Measurements from ENCODE around the gene FSHR. TPM values are rescaled to one million over a fixed set of nuclear protein-coding genes. Genes with fewer than 3 reads are reported as not detected.

FSHR gene
- total and polyA plus RNA-seq, 2 donors (not counting 3 experiments of a cell fraction or from before 2014, with no cell fraction given): not detected

DNA sequence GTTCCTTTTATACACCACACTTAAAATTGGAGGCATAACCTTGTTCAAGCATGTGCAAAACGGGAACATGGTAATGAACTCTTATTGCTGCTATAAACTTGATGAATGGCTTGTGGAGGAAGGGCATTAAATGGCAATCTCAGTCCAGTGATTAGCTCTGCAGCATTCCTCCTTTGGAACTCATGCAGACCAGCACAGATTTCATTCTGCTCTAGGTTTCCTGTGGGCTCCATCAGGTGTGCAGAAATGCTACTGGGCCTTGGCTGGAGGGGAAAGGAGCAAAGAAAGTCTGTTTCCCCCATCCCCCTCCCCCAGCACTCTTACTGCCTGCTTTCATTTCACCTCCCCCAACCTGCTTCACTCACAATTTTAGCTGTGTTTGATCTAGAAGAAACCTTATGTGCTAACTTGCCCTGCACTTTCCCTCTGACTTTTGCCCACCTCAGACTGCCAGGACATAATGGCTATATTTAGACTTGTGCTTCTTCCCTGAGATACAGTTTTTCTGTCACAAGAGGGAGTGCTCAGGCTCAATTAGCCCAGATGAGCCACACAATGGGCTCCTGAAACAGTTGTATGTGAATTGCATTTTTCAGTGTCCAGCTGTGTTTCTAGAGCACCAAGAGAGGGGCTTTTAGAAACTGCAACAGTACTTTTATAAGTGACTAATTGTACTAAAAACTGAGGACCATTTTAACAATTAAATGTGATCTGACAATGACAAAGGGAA lies 109.8 kb downstream of the FSHR start:
- Histone ChIP-seq H3K79me2 (ENCODE audit: control insufficient read depth, insufficient read depth, low read length) (no peaks in the 10 kb centered on the region), H3K4me1 (ENCODE audit: control insufficient read depth, extremely low read depth, insufficient read depth, low read length) (no peaks in the 10 kb centered on the region), H3K4me2 (ENCODE audit: insufficient read depth, low read length) (no peak overlapping the region), H3K27ac (ENCODE audit: insufficient read depth, low read depth, low read length) (no peak overlapping the region), H3K9ac (replicated peaks; ENCODE audit: extremely low read depth, insufficient read depth, low read length) (no peak overlapping the region), H3K36me3 (ENCODE audit: control insufficient read depth in 2 of 2, extremely low read depth in 1 of 2, insufficient read depth in 2 of 2, low read length in 2 of 2) (no peaks in the 10 kb centered on the region), H3K27me3 (ENCODE audit: control insufficient read depth in 2 of 2, insufficient read depth in 2 of 2, low read length in 2 of 2) (no peaks in the 10 kb centered on the region), H4K20me1 (replicated peaks; ENCODE audit: control insufficient read depth, extremely low read depth, insufficient read depth, low read length) (no peaks in the 10 kb centered on the region), H3K9me1 (replicated peaks; ENCODE audit: control insufficient read depth, extremely low read depth, insufficient read depth, low read length) (no peaks in the 10 kb centered on the region), H2AFZ (ENCODE audit: low read depth, low read length) (no peak overlapping the region), H3K4me3 (replicated peaks in 1 of 3; ENCODE audit: insufficient read depth in 1 of 3, low read depth in 1 of 3, low read length in 3 of 3) (no peak overlapping the region), H3K9me3 (replicated peaks; ENCODE audit: control insufficient read depth, insufficient read depth, low read length) (no peaks in the 10 kb centered on the region)
- POLR2A ChIA-PET: no interaction called here
- no peak for FAIRE-seq
- no TSS peak for BruUV-seq (replicated peaks)
- DNase-seq (ENCODE audit: low read depth, low spot score): no peak
- TF ChIP-seq POLR2AphosphoS5 (IDR thresholded peaks at IDR 0.05; ENCODE audit: insufficient read depth, low read depth, low read length) (no peak), POLR2A (IDR thresholded peaks at IDR 0.05; ENCODE audit: low read depth, low read length) (no peak), JUN (IDR thresholded peaks at IDR 0.05; ENCODE audit: borderline replicate concordance, insufficient read depth, insufficient read length, low read depth) (no peak), MYC (IDR thresholded peaks at IDR 0.05; ENCODE audit: low read depth, low read length) (no peak), GATA2 (IDR thresholded peaks at IDR 0.05; ENCODE audit: insufficient read depth, insufficient read length, low read depth, low read length) (no peak), EZH2 (IDR thresholded peaks at IDR 0.05; ENCODE audit: borderline replicate concordance, low read depth, low read length, severe bottlenecking) (no peak), FOS (IDR thresholded peaks at IDR 0.05; ENCODE audit: borderline replicate concordance, insufficient read depth, low read length) (no peak)
- TF ChIP-seq, protein P1, sequence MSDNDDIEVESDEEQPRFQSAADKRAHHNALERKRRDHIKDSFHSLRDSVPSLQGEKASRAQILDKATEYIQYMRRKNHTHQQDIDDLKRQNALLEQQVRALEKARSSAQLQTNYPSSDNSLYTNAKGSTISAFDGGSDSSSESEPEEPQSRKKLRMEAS (IDR thresholded peaks at IDR 0.05; ENCODE audit: insufficient read depth, insufficient read length): no peak
- TF ChIP-seq, protein P2, sequence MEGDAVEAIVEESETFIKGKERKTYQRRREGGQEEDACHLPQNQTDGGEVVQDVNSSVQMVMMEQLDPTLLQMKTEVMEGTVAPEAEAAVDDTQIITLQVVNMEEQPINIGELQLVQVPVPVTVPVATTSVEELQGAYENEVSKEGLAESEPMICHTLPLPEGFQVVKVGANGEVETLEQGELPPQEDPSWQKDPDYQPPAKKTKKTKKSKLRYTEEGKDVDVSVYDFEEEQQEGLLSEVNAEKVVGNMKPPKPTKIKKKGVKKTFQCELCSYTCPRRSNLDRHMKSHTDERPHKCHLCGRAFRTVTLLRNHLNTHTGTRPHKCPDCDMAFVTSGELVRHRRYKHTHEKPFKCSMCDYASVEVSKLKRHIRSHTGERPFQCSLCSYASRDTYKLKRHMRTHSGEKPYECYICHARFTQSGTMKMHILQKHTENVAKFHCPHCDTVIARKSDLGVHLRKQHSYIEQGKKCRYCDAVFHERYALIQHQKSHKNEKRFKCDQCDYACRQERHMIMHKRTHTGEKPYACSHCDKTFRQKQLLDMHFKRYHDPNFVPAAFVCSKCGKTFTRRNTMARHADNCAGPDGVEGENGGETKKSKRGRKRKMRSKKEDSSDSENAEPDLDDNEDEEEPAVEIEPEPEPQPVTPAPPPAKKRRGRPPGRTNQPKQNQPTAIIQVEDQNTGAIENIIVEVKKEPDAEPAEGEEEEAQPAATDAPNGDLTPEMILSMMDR (IDR thresholded peaks at IDR 0.05; ENCODE audit: extremely low read depth in 1 of 2, insufficient read depth in 1 of 2, low read depth in 1 of 2, low read length in 2 of 2): no peak
- CTCF ChIA-PET: no interaction called here
- intact Hi-C loops (cut with micrococcal nuclease): no loop called here
- dilution Hi-C loops (cut with MboI; ENCODE audit: extremely low pct_ligation_motif_present, low sequenced_read_pairs): no loop called here

All from endothelial cell of umbilical vein (primary cell).